HL-60 (cell line): ENCODE measurements around the gene ADRM1.

ENCODE experiments used
- POLR2AphosphoS5 ChIP-seq: IDR thresholded peaks from 2 replicates; pipeline ENCODE4 v1.6.1; 2012; ENCODE audit warnings: low read depth
- SPI1 ChIP-seq: IDR thresholded peaks from 2 replicates; pipeline ENCODE4 v1.6.1; 2012; ENCODE audit warnings: low read depth, mild to moderate bottlenecking, borderline replicate concordance
- TF ChIP-seq, protein P1 (sequence below): IDR thresholded peaks from one replicate; pipeline ENCODE4 v1.5.1; 2011; ENCODE audit warnings: low read length, control low read depth, inconsistent platforms; ENCODE audit not compliant: insufficient read depth

DNA sequence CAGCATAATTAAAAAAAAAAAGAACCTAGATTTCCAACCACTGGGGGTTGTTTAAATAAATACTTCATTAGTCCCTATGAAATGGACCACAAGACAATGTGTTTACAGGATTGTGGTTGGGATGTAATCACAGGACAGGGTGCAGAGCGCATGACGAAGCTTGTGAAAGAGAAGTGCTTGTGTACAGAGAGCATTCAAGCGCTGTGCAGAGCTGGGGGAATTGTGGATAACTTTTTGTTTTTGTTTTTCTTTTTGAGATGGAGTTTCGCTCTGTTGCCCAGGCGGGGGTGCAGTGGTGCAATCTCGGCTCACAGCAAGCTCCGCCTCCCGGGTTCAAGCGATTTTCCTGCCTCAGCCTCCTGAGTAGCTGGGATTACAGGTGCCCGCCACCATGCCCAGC lies 42.0 kb downstream of the ADRM1 start:
- TF ChIP-seq, protein P1, sequence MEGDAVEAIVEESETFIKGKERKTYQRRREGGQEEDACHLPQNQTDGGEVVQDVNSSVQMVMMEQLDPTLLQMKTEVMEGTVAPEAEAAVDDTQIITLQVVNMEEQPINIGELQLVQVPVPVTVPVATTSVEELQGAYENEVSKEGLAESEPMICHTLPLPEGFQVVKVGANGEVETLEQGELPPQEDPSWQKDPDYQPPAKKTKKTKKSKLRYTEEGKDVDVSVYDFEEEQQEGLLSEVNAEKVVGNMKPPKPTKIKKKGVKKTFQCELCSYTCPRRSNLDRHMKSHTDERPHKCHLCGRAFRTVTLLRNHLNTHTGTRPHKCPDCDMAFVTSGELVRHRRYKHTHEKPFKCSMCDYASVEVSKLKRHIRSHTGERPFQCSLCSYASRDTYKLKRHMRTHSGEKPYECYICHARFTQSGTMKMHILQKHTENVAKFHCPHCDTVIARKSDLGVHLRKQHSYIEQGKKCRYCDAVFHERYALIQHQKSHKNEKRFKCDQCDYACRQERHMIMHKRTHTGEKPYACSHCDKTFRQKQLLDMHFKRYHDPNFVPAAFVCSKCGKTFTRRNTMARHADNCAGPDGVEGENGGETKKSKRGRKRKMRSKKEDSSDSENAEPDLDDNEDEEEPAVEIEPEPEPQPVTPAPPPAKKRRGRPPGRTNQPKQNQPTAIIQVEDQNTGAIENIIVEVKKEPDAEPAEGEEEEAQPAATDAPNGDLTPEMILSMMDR: no peak
- TF ChIP-seq SPI1 (no peak), POLR2AphosphoS5 (no peak)
